Endodermal cell (in vitro differentiated cells): ENCODE measurements around the gene OPCML. TPM values are rescaled to one million over a fixed set of nuclear protein-coding genes. Genes with fewer than 3 reads are reported as not detected.

Experiments
- DNase-seq: peaks from one replicate; pipeline ENCODE4 v3.0.0-alpha.2; 2017
- H3K27ac ChIP-seq: 2 replicates; pipeline ENCODE4 v1.5.1; 2013; ENCODE audit warnings: mild to moderate bottlenecking, low read depth, low read length, moderate library complexity
- H3K27me3 ChIP-seq: 2 replicates; pipeline ENCODE4 v1.6.1; 2013; ENCODE audit warnings: mild to moderate bottlenecking, low read length, moderate library complexity; ENCODE audit not compliant: insufficient read depth, control insufficient read depth, poor library complexity, severe bottlenecking
- H3K36me3 ChIP-seq: 2 replicates; pipeline ENCODE4 v1.7.0; 2013; ENCODE audit warnings: mild to moderate bottlenecking, low read length, moderate library complexity; ENCODE audit not compliant: control insufficient read depth, insufficient read depth
- H3K4me1 ChIP-seq: one replicate; pipeline ENCODE4 v1.7.0; 2013; ENCODE audit warnings: low read length; ENCODE audit not compliant: control insufficient read depth, insufficient read depth
- H3K4me3 ChIP-seq: 2 replicates; pipeline ENCODE4 v1.5.1; 2013; ENCODE audit warnings: mild to moderate bottlenecking, low read length, moderate library complexity
- H3K9ac ChIP-seq: 2 replicates; pipeline ENCODE4 v1.6.1; 2013; ENCODE audit warnings: mild to moderate bottlenecking, low read length, moderate library complexity; ENCODE audit not compliant: poor library complexity, severe bottlenecking; ENCODE audit errors: extremely low read depth
- H3K9me3 ChIP-seq: 2 replicates; pipeline ENCODE4 v1.6.1; 2013; ENCODE audit warnings: mild to moderate bottlenecking, low read length, moderate library complexity; ENCODE audit not compliant: control insufficient read depth
- H3K27ac Mint-ChIP-seq: 2 replicates; pipeline ENCODE4 v1.8.0; 2020; ENCODE audit warnings: mixed read lengths
- H3K27me3 Mint-ChIP-seq: 2 replicates; pipeline ENCODE4 v1.8.0; 2021; ENCODE audit warnings: mild to moderate bottlenecking, mixed read lengths; ENCODE audit not compliant: insufficient read depth
- H3K36me3 Mint-ChIP-seq: 2 replicates; pipeline ENCODE4 v1.8.0; 2020; ENCODE audit warnings: low read depth, mixed read lengths
- H3K4me1 Mint-ChIP-seq: 2 replicates; pipeline ENCODE4 v1.8.0; 2020; ENCODE audit warnings: mixed read lengths
- H3K4me3 Mint-ChIP-seq: 2 replicates; pipeline ENCODE4 v1.8.0; 2020; ENCODE audit warnings: mild to moderate bottlenecking, moderate library complexity, mixed read lengths
- H3K9me3 Mint-ChIP-seq: 2 replicates; pipeline ENCODE4 v1.8.0; 2020; ENCODE audit warnings: mild to moderate bottlenecking, mixed read lengths
- CTCF ChIP-seq: fragments of 200-600 bp; sonication (generic); conservative IDR thresholded peaks from 2 replicates; pipeline ENCODE4 v1.5.0; 2021; ENCODE audit warnings: antibody characterized with exemption, mild to moderate bottlenecking
- WGBS, 2 experiments: methylation state at CpG; one replicate each; pipeline versions ENCODE4 v1.1.5 to v1.1.7; 2013; ENCODE audit warnings: missing lambda C conversion rate in 2 of 2, mixed read lengths in 1 of 2; ENCODE audit not compliant: insufficient coverage in 1 of 2, insufficient read length in 1 of 2; 5-methylcytosine and 5-hydroxymethylcytosine counted together
- total RNA-seq, 2 donors: library from RNA; stranded (reverse); fragmentation: NEBNext Ultra II Directional in 1 of 2; extraction: Animal tissue kit (Norgen Biotek cat#: 25700) in 1 of 2; gene quantifications; 2 replicates in 1 of 2; 3 replicates in 1 of 2; pipeline ENCODE4 v1.2.1, GENCODE V29; 2021

Gene OPCML
- total RNA-seq, 2 donors from 2014 or later = 0.49 to 0.86 TPM

GRCh38 chr11:133202816-133203215 lies 329.5 kb downstream of the OPCML start:
- TF ChIP-seq CTCF = no peak
- Histone ChIP-seq H3K27ac (no peak overlapping the region), H3K36me3 (no peaks in the 10 kb centered on the region), H3K9ac (no peak overlapping the region), H3K4me1 (no peaks in the 10 kb centered on the region), H3K4me3 (no peak overlapping the region), H3K9me3 (no peaks in the 10 kb centered on the region), H3K27me3 (no peaks in the 10 kb centered on the region)
- Mint-ChIP-seq H3K9me3 (no peaks in the 10 kb centered on the region), H3K27ac (no peak overlapping the region), H3K4me3 (no peak overlapping the region), H3K36me3 (no peaks in the 10 kb centered on the region), H3K27me3 (no peaks in the 10 kb centered on the region), H3K4me1 (no peaks in the 10 kb centered on the region)
- 91 to 94% methylated on average over 7 to 8 of the region's 8 CpGs for WGBS, 2 experiments
- DNase-seq = no peak

DNA sequence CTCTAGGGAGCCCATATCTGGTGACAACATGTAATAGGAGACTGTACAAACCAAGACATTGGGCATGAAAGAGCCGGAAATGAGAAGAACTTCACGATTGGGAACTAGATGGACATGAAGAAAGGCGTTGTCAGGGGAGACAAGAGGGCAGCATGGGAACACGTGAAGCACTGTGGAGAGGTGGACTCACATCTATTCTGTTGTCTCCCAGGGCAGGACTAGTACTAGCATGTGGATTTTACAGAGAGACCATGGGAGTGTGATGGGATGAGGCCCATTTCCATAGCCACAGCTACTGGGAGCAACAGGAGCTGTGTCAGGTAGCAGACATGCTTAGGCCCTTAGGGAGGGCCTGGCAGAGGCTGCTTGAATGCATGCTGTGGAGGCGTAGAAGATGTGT lies 333.9 kb downstream of the OPCML start:
- no peak overlapping the region for H3K27ac Mint-ChIP-seq
- no peaks in the 10 kb centered on the region for H3K27me3 Mint-ChIP-seq
- Histone ChIP-seq H3K36me3 (no peaks in the 10 kb centered on the region), H3K27ac (no peak overlapping the region), H3K9ac (no peak overlapping the region), H3K27me3 (no peaks in the 10 kb centered on the region), H3K9me3 (no peaks in the 10 kb centered on the region), H3K4me3 (no peak overlapping the region), H3K4me1 (no peaks in the 10 kb centered on the region)
- DNase-seq = no peak
- H3K4me1 Mint-ChIP-seq = no peaks in the 10 kb centered on the region
- no peak for TF ChIP-seq CTCF
- no peak overlapping the region for H3K4me3 Mint-ChIP-seq
- H3K36me3 Mint-ChIP-seq = no peaks in the 10 kb centered on the region
- WGBS, 2 experiments = 92 to 96% methylated on average over 4 to 5 of the region's 5 CpGs
- H3K9me3 Mint-ChIP-seq = no peaks in the 10 kb centered on the region

DNA sequence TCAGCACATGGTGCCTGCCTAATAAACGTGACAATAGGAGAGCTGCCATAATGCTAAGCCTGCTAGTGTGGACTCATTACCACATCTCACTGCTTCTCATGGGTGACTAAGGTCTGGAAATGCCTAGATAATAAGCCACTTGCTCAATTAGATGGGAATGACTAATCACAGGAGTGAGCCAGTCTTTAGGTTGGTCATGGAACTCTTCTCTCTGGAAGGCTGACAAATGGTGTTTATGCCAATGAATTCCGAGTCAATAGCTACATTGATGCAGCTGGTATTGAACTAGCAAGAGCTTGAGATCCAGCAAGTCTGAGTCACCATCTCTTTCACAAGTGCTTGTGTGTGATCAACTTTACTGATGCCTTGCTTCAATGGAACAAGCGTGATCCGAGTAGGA lies 334.9 kb downstream of the OPCML start:
- Histone ChIP-seq H3K4me3 (no peak overlapping the region), H3K27ac (no peak overlapping the region), H3K4me1 (no peaks in the 10 kb centered on the region), H3K9me3 (no peaks in the 10 kb centered on the region), H3K9ac (no peak overlapping the region), H3K27me3 (no peaks in the 10 kb centered on the region), H3K36me3 (no peaks in the 10 kb centered on the region)
- WGBS, 2 experiments = 93 to 100% methylated on average over 4 of the region's 4 CpGs
- Mint-ChIP-seq H3K4me3 (no peak overlapping the region), H3K36me3 (no peaks in the 10 kb centered on the region), H3K27ac (no peak overlapping the region), H3K4me1 (no peaks in the 10 kb centered on the region), H3K27me3 (no peaks in the 10 kb centered on the region), H3K9me3 (no peaks in the 10 kb centered on the region)
- no peak for TF ChIP-seq CTCF
- DNase-seq = no peak
